ENCODE measurements around the gene POLR2H. TPM values are rescaled to one million over a fixed set of nuclear protein-coding genes. Genes with fewer than 3 reads are reported as not detected.

POLR2H gene
- total and polyA plus RNA-seq, 8 donors: 14.0 to 273 (median 110) TPM

DNA sequence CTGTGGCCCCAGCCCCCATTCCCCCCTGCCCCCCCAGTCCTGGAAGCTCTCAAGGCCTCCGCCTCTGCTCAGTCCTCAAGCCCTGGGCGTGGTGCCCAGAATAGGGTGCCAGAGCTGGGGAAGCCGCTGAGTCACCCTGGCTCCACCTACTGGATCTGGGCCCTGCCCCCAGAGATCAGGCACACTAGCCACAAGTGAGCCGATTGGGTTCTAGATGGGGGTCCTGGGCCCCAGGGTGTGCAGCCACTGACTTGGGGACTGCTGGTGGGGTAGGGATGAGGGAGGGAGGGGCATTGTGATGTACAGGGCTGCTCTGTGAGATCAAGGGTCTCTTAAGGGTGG is 41.4 kb upstream of the POLR2H start:
- Histone ChIP-seq H3K4me3 (peak overlapping the region; percentile 29 to 61 (median 33)), H3K36me3 (peaks cover 53 to 91% (median 69%) of the 10 kb centered on the region in 4 donors), H3K9me3 (no peaks in the 10 kb centered on the region), H3K27ac (peak overlapping the region; percentile 90 to 99 (median 91)), H3K4me1 (peaks cover 57 to 71% (median 63%) of the 10 kb centered on the region in 4 donors), H3K27me3 (no peaks in the 10 kb centered on the region)
- TF ChIP-seq POLR2AphosphoS5 (IDR thresholded peaks at IDR 0.05) (peak in 2 of 3 donors; percentile 75 to 77), POLR2A (IDR thresholded peaks at IDR 0.05) (no peak)
- peak; percentile 95 to 98 for DNase-seq
- 0 to 6% (median 2%) methylated on average over 2 to 4 of the region's 4 CpGs; no CpG with 5 or more reads in 1 of the 5 donors for WGBS, 5 donors
- intact Hi-C loops (cut with DNase I; ENCODE audit: low total_unique reads): no loop called here

DNA sequence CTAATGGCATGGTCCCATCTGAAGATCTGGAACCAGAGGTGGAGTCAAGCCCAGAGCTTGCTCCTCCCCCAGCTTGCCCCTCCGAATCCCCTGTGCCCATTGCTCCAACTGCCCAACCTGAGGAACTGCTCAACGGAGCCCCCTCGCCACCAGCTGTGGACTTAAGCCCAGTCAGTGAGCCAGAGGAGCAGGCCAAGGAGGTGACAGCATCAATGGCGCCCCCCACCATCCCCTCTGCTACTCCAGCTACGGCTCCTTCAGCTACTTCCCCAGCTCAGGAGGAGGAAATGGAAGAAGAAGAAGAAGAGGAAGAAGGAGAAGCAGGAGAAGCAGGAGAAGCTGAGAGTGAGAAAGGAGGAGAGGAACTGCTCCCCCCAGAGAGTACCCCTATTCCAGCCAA is 39.8 kb upstream of the POLR2H start:
- Histone ChIP-seq H3K27me3 (no peaks in the 10 kb centered on the region), H3K27ac (peak overlapping the region in 4 of 5 donors; percentile 22 to 99 (median 94)), H3K4me1 (peaks cover 46 to 59% (median 51%) of the 10 kb centered on the region in 4 donors), H3K4me3 (no peak overlapping the region), H3K36me3 (peaks cover 69 to 95% (median 84%) of the 10 kb centered on the region in 4 donors), H3K9me3 (no peaks in the 10 kb centered on the region)
- intact Hi-C loops (cut with DNase I; ENCODE audit: low total_unique reads): no loop called here
- WGBS, 5 donors: 84 to 91% (median 85%) methylated on average over 5 of the region's 5 CpGs
- DNase-seq: no peak
- TF ChIP-seq POLR2AphosphoS5 (IDR thresholded peaks at IDR 0.05) (no peak), EP300 (IDR thresholded peaks at IDR 0.05) (no peak), POLR2A (IDR thresholded peaks at IDR 0.05) (no peak)
- TF ChIP-seq, protein P1, sequence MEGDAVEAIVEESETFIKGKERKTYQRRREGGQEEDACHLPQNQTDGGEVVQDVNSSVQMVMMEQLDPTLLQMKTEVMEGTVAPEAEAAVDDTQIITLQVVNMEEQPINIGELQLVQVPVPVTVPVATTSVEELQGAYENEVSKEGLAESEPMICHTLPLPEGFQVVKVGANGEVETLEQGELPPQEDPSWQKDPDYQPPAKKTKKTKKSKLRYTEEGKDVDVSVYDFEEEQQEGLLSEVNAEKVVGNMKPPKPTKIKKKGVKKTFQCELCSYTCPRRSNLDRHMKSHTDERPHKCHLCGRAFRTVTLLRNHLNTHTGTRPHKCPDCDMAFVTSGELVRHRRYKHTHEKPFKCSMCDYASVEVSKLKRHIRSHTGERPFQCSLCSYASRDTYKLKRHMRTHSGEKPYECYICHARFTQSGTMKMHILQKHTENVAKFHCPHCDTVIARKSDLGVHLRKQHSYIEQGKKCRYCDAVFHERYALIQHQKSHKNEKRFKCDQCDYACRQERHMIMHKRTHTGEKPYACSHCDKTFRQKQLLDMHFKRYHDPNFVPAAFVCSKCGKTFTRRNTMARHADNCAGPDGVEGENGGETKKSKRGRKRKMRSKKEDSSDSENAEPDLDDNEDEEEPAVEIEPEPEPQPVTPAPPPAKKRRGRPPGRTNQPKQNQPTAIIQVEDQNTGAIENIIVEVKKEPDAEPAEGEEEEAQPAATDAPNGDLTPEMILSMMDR (IDR thresholded peaks at IDR 0.05): no peak

DNA sequence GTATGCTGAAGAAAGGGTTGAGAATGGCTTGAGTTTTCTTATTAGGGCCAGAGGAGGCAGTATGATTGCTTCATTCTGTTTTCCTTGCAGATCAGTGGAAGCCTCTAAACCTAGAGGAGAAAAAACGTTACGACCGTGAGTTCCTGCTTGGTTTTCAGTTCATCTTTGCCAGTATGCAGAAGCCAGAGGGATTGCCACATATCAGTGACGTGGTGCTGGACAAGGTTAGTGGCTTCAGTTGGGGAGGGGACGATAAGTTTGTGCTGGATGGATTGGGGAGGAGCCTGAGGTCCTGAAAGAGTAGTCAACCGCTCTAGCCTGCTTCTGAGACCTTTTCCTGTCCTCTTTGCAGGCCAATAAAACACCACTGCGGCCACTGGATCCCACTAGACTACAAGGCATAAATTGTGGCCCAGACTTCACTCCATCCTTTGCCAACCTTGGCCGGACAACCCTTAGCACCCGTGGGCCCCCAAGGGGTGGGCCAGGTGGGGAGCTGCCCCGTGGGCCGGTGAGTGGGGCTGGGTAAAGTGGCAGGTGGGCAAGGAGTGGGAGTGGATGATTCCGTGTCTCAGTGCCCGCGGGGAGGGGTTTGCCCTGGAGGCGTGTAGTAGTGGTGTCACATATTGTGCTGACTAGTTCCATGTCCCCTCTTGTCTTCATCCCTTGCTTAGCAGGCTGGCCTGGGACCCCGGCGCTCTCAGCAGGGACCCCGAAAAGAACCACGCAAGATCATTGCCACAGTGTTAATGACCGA is 38.6 kb upstream of the POLR2H start:
- WGBS, 5 donors: 83 to 90% (median 86%) methylated on average over 20 of the region's 20 CpGs
- Histone ChIP-seq H3K27me3 (no peaks in the 10 kb centered on the region), H3K4me1 (peaks cover 34 to 46% (median 39%) of the 10 kb centered on the region in 4 donors), H3K9me3 (no peaks in the 10 kb centered on the region), H3K36me3 (peaks cover 82 to 96% (median 86%) of the 10 kb centered on the region in 4 donors), H3K4me3 (no peak overlapping the region), H3K27ac (peak overlapping the region in 4 of 5 donors; percentile 18 to 99 (median 94))
- TF ChIP-seq, protein P1 (IDR thresholded peaks at IDR 0.05): no peak
- TF ChIP-seq POLR2AphosphoS5 (IDR thresholded peaks at IDR 0.05): no peak
- no peak for TF ChIP-seq EP300 (IDR thresholded peaks at IDR 0.05)
- intact Hi-C loops (cut with DNase I; ENCODE audit: low total_unique reads): no loop called here
- no peak for DNase-seq

GRCh38 chr3:184323696-184324095 is 37.8 kb upstream of the POLR2H start:
- TF ChIP-seq EP300 (IDR thresholded peaks at IDR 0.05) (no peak), POLR2AphosphoS5 (IDR thresholded peaks at IDR 0.05) (no peak), POLR2A (IDR thresholded peaks at IDR 0.05) (no peak)
- TF ChIP-seq, protein P1 (IDR thresholded peaks at IDR 0.05): no peak
- no peak for DNase-seq
- Histone ChIP-seq H3K4me1 (peaks cover 27 to 38% (median 31%) of the 10 kb centered on the region in 4 donors), H3K4me3 (no peak overlapping the region), H3K27me3 (no peaks in the 10 kb centered on the region), H3K9me3 (no peaks in the 10 kb centered on the region), H3K36me3 (peaks cover 85 to 96% (median 87%) of the 10 kb centered on the region in 4 donors), H3K27ac (peak overlapping the region in 2 of 5 donors; percentile 18 to 27)
- WGBS, 5 donors: 83 to 90% (median 85%) methylated on average over 8 of the region's 8 CpGs
- intact Hi-C loops (cut with DNase I; ENCODE audit: low total_unique reads): no loop called here

- Histone ChIP-seq H3K27ac (no peak overlapping the region), H3K36me3 (peaks cover 98 to 100% (median 100%) of the 10 kb centered on the region in 4 donors), H3K4me3 (no peak overlapping the region), H3K27me3 (no peaks in the 10 kb centered on the region), H3K9me3 (no peaks in the 10 kb centered on the region), H3K4me1 (peaks cover 13 to 23% (median 16%) of the 10 kb centered on the region in 4 donors)
- TF ChIP-seq POLR2AphosphoS5 (IDR thresholded peaks at IDR 0.05) (no peak), POLR2A (IDR thresholded peaks at IDR 0.05) (no peak), EP300 (IDR thresholded peaks at IDR 0.05) (no peak)
- TF ChIP-seq, protein P1 (IDR thresholded peaks at IDR 0.05): no peak
- whole genome bisulfite sequencing, 5 donors: 88 to 92% (median 90%) methylated on average over 13 of the region's 13 CpGs
- intact Hi-C loops (cut with DNase I; ENCODE audit: low total_unique reads): no loop called here
- no peak for DNase-seq
Measured at GRCh38 chr3:184325269-184325668, 36.2 kb upstream of the POLR2H start.
